Neuronal stem cell (in vitro differentiated cells): ENCODE data around the gene IBTK.

Experiments
- DNase-seq: peaks from one replicate; pipeline ENCODE4 v3.0.0-alpha.2; 2013; ENCODE audit warnings: low spot score
- H2AFZ ChIP-seq: one replicate; pipeline ENCODE4 v1.6.1; 2013; ENCODE audit warnings: mild to moderate bottlenecking, low read length, inconsistent platforms
- H2AK5ac ChIP-seq: 2 replicates; pipeline ENCODE4 v1.6.1; 2013; ENCODE audit warnings: low read depth, mild to moderate bottlenecking, inconsistent platforms, low read length, moderate library complexity, mixed read lengths
- H2BK120ac ChIP-seq: 2 replicates; pipeline ENCODE4 v1.6.1; 2013; ENCODE audit warnings: low read depth, mild to moderate bottlenecking, inconsistent platforms, low read length, moderate library complexity, mixed read lengths
- H2BK12ac ChIP-seq: one replicate; pipeline ENCODE4 v1.6.1; 2013; ENCODE audit warnings: low read length, inconsistent platforms
- H2BK15ac ChIP-seq: 2 replicates; pipeline ENCODE4 v1.6.1; 2013; ENCODE audit warnings: mild to moderate bottlenecking, low read length, inconsistent platforms, mixed read lengths
- H2BK5ac ChIP-seq: one replicate; pipeline ENCODE4 v1.6.1; 2013; ENCODE audit warnings: inconsistent platforms, mild to moderate bottlenecking, low read length, moderate library complexity
- H3K14ac ChIP-seq: one replicate; pipeline ENCODE4 v1.6.1; 2013; ENCODE audit warnings: low read length, inconsistent platforms
- H3K18ac ChIP-seq: 2 replicates; pipeline ENCODE4 v1.6.1; 2013; ENCODE audit warnings: low read length, inconsistent platforms
- H3K23ac ChIP-seq: 2 replicates; pipeline ENCODE4 v1.6.1; 2013; ENCODE audit warnings: low read depth, mild to moderate bottlenecking, mixed read lengths, low read length, inconsistent platforms; ENCODE audit not compliant: poor library complexity
- H3K27ac ChIP-seq: replicated peaks from 3 replicates; pipeline ENCODE4 v1.5.1; 2013; ENCODE audit warnings: low read length, inconsistent platforms
- H3K27me3 ChIP-seq, 3 experiments: 2 replicates each; pipeline ENCODE4 v1.6.1; 2013; ENCODE audit warnings: low read length in 3 of 3, mild to moderate bottlenecking in 2 of 3, inconsistent platforms in 1 of 3, low read depth in 1 of 3, mixed read lengths in 1 of 3, moderate library complexity in 1 of 3; ENCODE audit not compliant: control insufficient read depth in 3 of 3, insufficient read depth in 3 of 3
- H3K36me3 ChIP-seq, 2 donors: replicated peaks in 1 of 2; 2 replicates each; pipeline ENCODE4 v1.6.1; 2013; ENCODE audit warnings: low read length in 2 of 2; ENCODE audit not compliant: control insufficient read depth in 2 of 2, insufficient read depth in 2 of 2
- H3K4ac ChIP-seq: 2 replicates; pipeline ENCODE4 v1.6.1; 2013; ENCODE audit warnings: inconsistent platforms, mild to moderate bottlenecking, low read length, moderate library complexity
- H3K4me1 ChIP-seq, 2 donors: 1 replicate in 1 of 2; 2 replicates in 1 of 2; pipeline ENCODE4 v1.6.1; 2013; ENCODE audit warnings: low read length in 2 of 2, low read depth in 1 of 2; ENCODE audit not compliant: control insufficient read depth in 2 of 2, insufficient read depth in 1 of 2
- H3K4me2 ChIP-seq: one replicate; pipeline ENCODE4 v1.6.1; 2013; ENCODE audit warnings: mild to moderate bottlenecking, low read length, inconsistent platforms; ENCODE audit not compliant: insufficient read depth, poor library complexity, severe bottlenecking
- H3K4me3 ChIP-seq, 2 donors: 2 replicates each; pipeline ENCODE4 v1.5.1; 2013; ENCODE audit warnings: low read length in 2 of 2, mild to moderate bottlenecking in 2 of 2, inconsistent platforms in 1 of 2, moderate library complexity in 1 of 2
- H3K79me1 ChIP-seq: one replicate; pipeline ENCODE4 v1.6.1; 2013; ENCODE audit warnings: low read depth, mild to moderate bottlenecking, inconsistent platforms, low read length, moderate library complexity
- H3K9ac ChIP-seq: one replicate; pipeline ENCODE4 v1.6.1; 2013; ENCODE audit warnings: mild to moderate bottlenecking, low read depth, low read length, inconsistent platforms; ENCODE audit not compliant: poor library complexity
- H3K9me3 ChIP-seq, 2 donors: replicated peaks in 1 of 2; 2 replicates each; pipeline versions ENCODE3 to v1.6.1; 2013; ENCODE audit warnings: low read length in 2 of 2, mild to moderate bottlenecking in 2 of 2, inconsistent platforms in 1 of 2, low read depth in 1 of 2, mixed read lengths in 1 of 2, moderate library complexity in 1 of 2; ENCODE audit not compliant: control insufficient read depth in 2 of 2, insufficient read depth in 1 of 2
- H4K8ac ChIP-seq: one replicate; pipeline ENCODE4 v1.6.1; 2013; ENCODE audit warnings: low read depth, mild to moderate bottlenecking, inconsistent platforms, low read length, moderate library complexity
- H4K91ac ChIP-seq: one replicate; pipeline ENCODE4 v1.6.1; 2013; ENCODE audit warnings: low read length, low read depth, mild to moderate bottlenecking, inconsistent platforms; ENCODE audit not compliant: poor library complexity
- WGBS, 2 donors: extraction: QIAGEN DNeasy Blood & Tissue Kit; methylation state at CpG; one replicate each; pipeline ENCODE4 v1.1.7; 2013; ENCODE audit warnings: missing lambda C conversion rate in 2 of 2, mixed read lengths in 1 of 2; ENCODE audit not compliant: insufficient read length in 2 of 2, insufficient replicate concordance in 1 of 2; ENCODE audit errors: extremely low coverage in 2 of 2; 5-methylcytosine and 5-hydroxymethylcytosine counted together

Gene IBTK

GRCh38 chr6:82239597-82239996, 7.9 kb downstream of the IBTK start:
- H3K79me1 ChIP-seq, result peaks cover 1% of the 10 kb centered on the region
- no peak for DNase-seq
- H3K36me3 ChIP-seq, result peaks cover 0 to 58% of the 10 kb centered on the region in 2 donors
- no peak overlapping the region for H3K4me2 ChIP-seq
- H2AK5ac ChIP-seq, result no peak overlapping the region
- no peak overlapping the region for H2BK15ac ChIP-seq
- no peak overlapping the region for H3K18ac ChIP-seq
- H3K4ac ChIP-seq, result no peak overlapping the region
- H3K27me3 ChIP-seq, result no peaks in the 10 kb centered on the region
- H3K9ac ChIP-seq, result no peak overlapping the region
- H4K91ac ChIP-seq, result no peak overlapping the region
- no peak overlapping the region for H2BK12ac ChIP-seq
- H4K8ac ChIP-seq, result no peak overlapping the region
- H3K14ac ChIP-seq, result no peak overlapping the region
- H2AFZ ChIP-seq, result no peak overlapping the region
- peaks cover 0 to 3% of the 10 kb centered on the region in 2 donors for H3K4me1 ChIP-seq
- peaks cover 0 to 20% of the 10 kb centered on the region in 2 donors for H3K9me3 ChIP-seq
- no peak overlapping the region for H3K27ac ChIP-seq
- no peak overlapping the region for H2BK5ac ChIP-seq
- no peak overlapping the region for H2BK120ac ChIP-seq
- no CpG with 5 or more reads among the region's 2 CpGs for WGBS, 2 donors
- no peak overlapping the region for H3K4me3 ChIP-seq
- no peak overlapping the region for H3K23ac ChIP-seq

- Histone ChIP-seq H2BK15ac (no peak overlapping the region), H3K79me1 (peaks cover 1% of the 10 kb centered on the region), H3K4ac (no peak overlapping the region), H2BK5ac (no peak overlapping the region), H3K4me3 (no peak overlapping the region), H4K8ac (no peak overlapping the region), H2BK120ac (no peak overlapping the region), H3K18ac (no peak overlapping the region), H3K9me3 (peaks cover 0 to 15% of the 10 kb centered on the region in 2 donors), H4K91ac (no peak overlapping the region), H3K4me1 (peaks cover 0 to 3% of the 10 kb centered on the region in 2 donors), H2BK12ac (no peak overlapping the region), H2AFZ (no peak overlapping the region), H3K9ac (no peak overlapping the region), H3K14ac (no peak overlapping the region), H3K27me3 (no peaks in the 10 kb centered on the region), H3K27ac (no peak overlapping the region), H3K36me3 (peaks cover 0 to 71% of the 10 kb centered on the region in 2 donors), H3K4me2 (no peak overlapping the region), H2AK5ac (no peak overlapping the region), H3K23ac (no peak overlapping the region)
- WGBS, 2 donors, result no CpG with 5 or more reads among the region's 1 CpG
- DNase-seq, result no peak
These were observed 10.5 kb downstream of the IBTK start for GRCh38 chr6:82237013-82237412.

- H3K36me3 ChIP-seq, result peaks cover 2 to 95% of the 10 kb centered on the region in 2 donors
- H3K9ac ChIP-seq, result no peak overlapping the region
- H2BK120ac ChIP-seq, result no peak overlapping the region
- no peak overlapping the region for H4K91ac ChIP-seq
- no peak overlapping the region for H3K14ac ChIP-seq
- no peak overlapping the region for H2BK15ac ChIP-seq
- DNase-seq, result no peak
- no CpG with 5 or more reads among the region's 1 CpG for WGBS, 2 donors
- no peak overlapping the region for H2AFZ ChIP-seq
- no peak overlapping the region for H3K4me2 ChIP-seq
- no peak overlapping the region for H2BK12ac ChIP-seq
- no peaks in the 10 kb centered on the region for H3K79me1 ChIP-seq
- H4K8ac ChIP-seq, result no peak overlapping the region
- no peak overlapping the region for H3K23ac ChIP-seq
- H3K27ac ChIP-seq, result no peak overlapping the region
- no peaks in the 10 kb centered on the region for H3K4me1 ChIP-seq
- H3K9me3 ChIP-seq, result no peaks in the 10 kb centered on the region
- H3K4ac ChIP-seq, result no peak overlapping the region
- H2BK5ac ChIP-seq, result no peak overlapping the region
- no peak overlapping the region for H2AK5ac ChIP-seq
- no peak overlapping the region for H3K4me3 ChIP-seq
- H3K18ac ChIP-seq, result no peak overlapping the region
- H3K27me3 ChIP-seq, result no peaks in the 10 kb centered on the region
These were observed 19.8 kb downstream of the IBTK start for GRCh38 chr6:82227770-82228169.

- no peak overlapping the region for H4K8ac ChIP-seq
- H3K4me3 ChIP-seq, result no peak overlapping the region
- H2BK120ac ChIP-seq, result no peak overlapping the region
- H3K4ac ChIP-seq, result no peak overlapping the region
- DNase-seq, result no peak
- no peak overlapping the region for H3K23ac ChIP-seq
- H3K27me3 ChIP-seq, result no peaks in the 10 kb centered on the region
- H3K36me3 ChIP-seq, result peaks cover 2 to 98% of the 10 kb centered on the region in 2 donors
- H2BK5ac ChIP-seq, result no peak overlapping the region
- H3K14ac ChIP-seq, result no peak overlapping the region
- no peak overlapping the region for H3K4me2 ChIP-seq
- no peak overlapping the region for H2BK15ac ChIP-seq
- WGBS, 2 donors, result no CpG with 5 or more reads among the region's 2 CpGs
- H3K18ac ChIP-seq, result no peak overlapping the region
- H3K4me1 ChIP-seq, result no peaks in the 10 kb centered on the region
- H2AFZ ChIP-seq, result no peak overlapping the region
- no peak overlapping the region for H4K91ac ChIP-seq
- no peak overlapping the region for H2AK5ac ChIP-seq
- no peak overlapping the region for H2BK12ac ChIP-seq
- H3K27ac ChIP-seq, result no peak overlapping the region
- H3K9me3 ChIP-seq, result no peaks in the 10 kb centered on the region
- no peak overlapping the region for H3K9ac ChIP-seq
- no peaks in the 10 kb centered on the region for H3K79me1 ChIP-seq
These were observed 27.4 kb downstream of the IBTK start for GRCh38 chr6:82220167-82220566.
